SU-DHL-6 (cell line): Measurements from ENCODE around the gene PRPF39.

ENCODE experiments used
- EZH2phosphoT487 ChIP-seq: fragments of 200-600 bp; sonication (generic), shearing (Covaris generic); conservative IDR thresholded peaks from 2 replicates; pipeline ENCODE4 v1.6.1; 2018; ENCODE audit warnings: mild to moderate bottlenecking, antibody characterized with exemption, low read length, moderate library complexity, mixed read lengths
- TF ChIP-seq, protein P1 (sequence below): fragments of 200-600 bp; sonication (generic); IDR thresholded peaks from one replicate; pipeline ENCODE4 v1.5.1; 2017; ENCODE audit warnings: antibody characterized with exemption, mild to moderate bottlenecking, low read length, moderate library complexity; ENCODE audit not compliant: insufficient read depth, poor library complexity, severe bottlenecking

DNA sequence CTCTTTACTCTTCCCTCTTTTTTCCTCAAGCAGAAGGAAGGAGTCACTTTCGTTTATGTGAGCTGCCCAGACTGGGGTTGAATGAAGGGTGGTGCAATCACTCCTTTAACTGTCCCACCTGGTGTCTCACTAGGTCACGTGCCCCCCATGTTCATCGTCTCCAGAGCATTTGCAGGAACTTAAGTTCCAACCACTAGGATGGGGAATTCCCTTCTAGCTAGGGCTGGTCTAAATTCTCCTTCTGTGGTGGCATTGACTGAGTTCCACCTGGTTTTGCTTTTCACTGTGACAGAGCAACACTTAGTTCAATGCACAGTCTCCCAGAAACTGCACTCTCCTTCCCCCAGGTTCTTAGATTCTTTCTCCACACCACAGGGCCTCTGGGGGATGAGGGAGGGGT, 61.3 kb downstream of the PRPF39 start:
- TF ChIP-seq, protein P1, sequence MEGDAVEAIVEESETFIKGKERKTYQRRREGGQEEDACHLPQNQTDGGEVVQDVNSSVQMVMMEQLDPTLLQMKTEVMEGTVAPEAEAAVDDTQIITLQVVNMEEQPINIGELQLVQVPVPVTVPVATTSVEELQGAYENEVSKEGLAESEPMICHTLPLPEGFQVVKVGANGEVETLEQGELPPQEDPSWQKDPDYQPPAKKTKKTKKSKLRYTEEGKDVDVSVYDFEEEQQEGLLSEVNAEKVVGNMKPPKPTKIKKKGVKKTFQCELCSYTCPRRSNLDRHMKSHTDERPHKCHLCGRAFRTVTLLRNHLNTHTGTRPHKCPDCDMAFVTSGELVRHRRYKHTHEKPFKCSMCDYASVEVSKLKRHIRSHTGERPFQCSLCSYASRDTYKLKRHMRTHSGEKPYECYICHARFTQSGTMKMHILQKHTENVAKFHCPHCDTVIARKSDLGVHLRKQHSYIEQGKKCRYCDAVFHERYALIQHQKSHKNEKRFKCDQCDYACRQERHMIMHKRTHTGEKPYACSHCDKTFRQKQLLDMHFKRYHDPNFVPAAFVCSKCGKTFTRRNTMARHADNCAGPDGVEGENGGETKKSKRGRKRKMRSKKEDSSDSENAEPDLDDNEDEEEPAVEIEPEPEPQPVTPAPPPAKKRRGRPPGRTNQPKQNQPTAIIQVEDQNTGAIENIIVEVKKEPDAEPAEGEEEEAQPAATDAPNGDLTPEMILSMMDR, result no peak
- no peak for TF ChIP-seq EZH2phosphoT487
